H1 (cell line): ENCODE results near the gene CFAP54. TPM values are rescaled to one million over a fixed set of nuclear protein-coding genes. Genes with fewer than 3 reads are reported as not detected.

ENCODE experiments used
- ASH2L ChIP-seq: fragments of 200-600, 300-600 bp; sonication (generic); IDR thresholded peaks from one replicate; pipeline ENCODE4 v1.7.1; 2017; ENCODE audit warnings: low read length
- POLR2AphosphoS5 ChIP-seq: IDR thresholded peaks from 2 replicates; pipeline ENCODE4 v1.6.1; 2011; ENCODE audit warnings: low read depth, low read length
- polyA plus RNA-seq, 7 experiments: library from polyadenylated mRNA; depleted of rRNA in 3 of 7; stranded (reverse) in 5 of 7; unstranded in 2 of 7; fragments of >200 nt in 5 of 7; fragments of 200-250 nt in 2 of 7; gene quantifications; 1 replicate in 5 of 7; 2 replicates in 1 of 7; 4 replicates in 1 of 7; pipeline versions ENCODE4 v1.2.1 to v1.2.3, GENCODE V29; 2011 to 2013; ENCODE audit warnings: missing spikeins in 2 of 7, mixed read lengths in 2 of 7
- total RNA-seq: library from RNA; stranded (reverse); fragmentation: NEBNext Ultra II Directional; extraction: Animal tissue kit (Norgen Biotek cat#: 25700); gene quantifications from 2 replicates; pipeline ENCODE4 v1.2.1, GENCODE V29; 2021
- TF ChIP-seq, protein P1 (sequence below), 3 experiments: IDR thresholded peaks; 1 replicate in 2 of 3; 2 replicates in 1 of 3; pipeline versions ENCODE4 v1.5.1 to v1.6.1; 2011; ENCODE audit warnings: low read length in 3 of 3, mild to moderate bottlenecking in 3 of 3, inconsistent platforms in 2 of 3, low read depth in 1 of 3, moderate library complexity in 1 of 3; ENCODE audit not compliant: insufficient read depth in 1 of 3; ENCODE audit errors: control extremely low read depth in 1 of 3

The CFAP54 gene
- total and polyA plus RNA-seq, 2 of the 8 experiments (the other 6 are each of a cell fraction or from before 2014, with no cell fraction given), result 0.17 to 0.33 TPM

DNA sequence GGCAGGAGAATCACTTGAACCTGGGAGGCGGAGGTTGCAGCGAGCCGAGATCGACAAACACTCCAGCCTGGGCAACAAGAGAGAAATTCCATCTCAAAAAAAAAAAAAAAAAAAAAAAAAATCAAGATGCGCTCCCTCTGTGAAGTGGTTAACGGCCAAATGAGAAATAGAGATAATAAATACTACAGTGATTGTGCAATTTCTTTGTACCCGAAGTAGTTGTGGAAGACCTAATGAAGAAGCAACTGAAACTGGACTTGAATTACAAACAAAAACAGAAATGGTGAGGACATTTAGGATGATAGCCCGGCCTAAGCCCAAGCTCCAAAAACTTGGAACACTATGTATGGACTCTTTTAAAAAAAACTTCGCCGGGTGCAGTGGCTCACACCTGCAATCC lies 45.0 kb upstream of the CFAP54 start (continued):
- TF ChIP-seq, protein P1, sequence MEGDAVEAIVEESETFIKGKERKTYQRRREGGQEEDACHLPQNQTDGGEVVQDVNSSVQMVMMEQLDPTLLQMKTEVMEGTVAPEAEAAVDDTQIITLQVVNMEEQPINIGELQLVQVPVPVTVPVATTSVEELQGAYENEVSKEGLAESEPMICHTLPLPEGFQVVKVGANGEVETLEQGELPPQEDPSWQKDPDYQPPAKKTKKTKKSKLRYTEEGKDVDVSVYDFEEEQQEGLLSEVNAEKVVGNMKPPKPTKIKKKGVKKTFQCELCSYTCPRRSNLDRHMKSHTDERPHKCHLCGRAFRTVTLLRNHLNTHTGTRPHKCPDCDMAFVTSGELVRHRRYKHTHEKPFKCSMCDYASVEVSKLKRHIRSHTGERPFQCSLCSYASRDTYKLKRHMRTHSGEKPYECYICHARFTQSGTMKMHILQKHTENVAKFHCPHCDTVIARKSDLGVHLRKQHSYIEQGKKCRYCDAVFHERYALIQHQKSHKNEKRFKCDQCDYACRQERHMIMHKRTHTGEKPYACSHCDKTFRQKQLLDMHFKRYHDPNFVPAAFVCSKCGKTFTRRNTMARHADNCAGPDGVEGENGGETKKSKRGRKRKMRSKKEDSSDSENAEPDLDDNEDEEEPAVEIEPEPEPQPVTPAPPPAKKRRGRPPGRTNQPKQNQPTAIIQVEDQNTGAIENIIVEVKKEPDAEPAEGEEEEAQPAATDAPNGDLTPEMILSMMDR (IDR thresholded peaks at IDR 0.05; ENCODE audit: control extremely low read depth in 1 of 3, insufficient read depth in 1 of 3, low read depth in 1 of 3, low read length in 3 of 3), result no peak
- TF ChIP-seq ASH2L, result no peak
- no peak for TF ChIP-seq POLR2AphosphoS5
- TF ChIP-seq, all 59 proteins: peak for 0
